ENCODE results near the gene IL24. TPM values are rescaled to one million over a fixed set of nuclear protein-coding genes. Genes with fewer than 3 reads are reported as not detected.

Gene IL24
- polyA plus RNA-seq, 2 of the 4 experiments (the other 2 are of a cell fraction): 0.04 TPM; not detected in 1

GRCh38 chr1:206911064-206911663 is 13.9 kb downstream of the IL24 start:
- peak in 1 of 2 experiments; percentile 46; a peak in 3 of 6 replicates for ATAC-seq
- peak; percentile 61 to 85 for DNase-seq (ENCODE audit: low read depth in 1 of 2, low spot score in 1 of 2)
- 3% methylated on average over 1 of the region's 1 CpG for WGBS (ENCODE audit: missing lambda C conversion rate)
- FAIRE-seq: no peak
- H3K4me2 ChIP-seq: no peak overlapping the region
- ChIA-PET POLR2A (no interaction called here), CTCF (interaction anchor here (0.6 to 9.4 kb wide), 63 partner anchors 10 to 588 kb away, joined by 3 to 123 read pairs (median 7); partner anchors contain the start of genes DYRK3, FCMR, IL10 and IL20)
- TF ChIP-seq SMC3 (IDR thresholded peaks at IDR 0.05): peak; percentile 84
- TF ChIP-seq CTCF (IDR thresholded peaks at IDR 0.05): peak; percentile 90
- TF ChIP-seq RAD21 (conservative IDR thresholded peaks at IDR 0.05 in 1 of 2, IDR thresholded peaks at IDR 0.05 in 1 of 2): peak; percentile 68 to 80
- TF ChIP-seq KDM1A (IDR thresholded peaks at IDR 0.05; ENCODE audit: low read depth): no peak
- TF ChIP-seq CBX2 (IDR thresholded peaks at IDR 0.05; ENCODE audit: borderline replicate concordance, low read depth): no peak
- no peak for TF ChIP-seq ESRRA (IDR thresholded peaks at IDR 0.05; ENCODE audit: borderline replicate concordance, low read length)
- peaks cover 8% of the 10 kb centered on the region; the same call in 1 of the 3 replicates for H3K4me1 ChIP-seq
- no peaks in the 10 kb centered on the region for H3K9me3 ChIP-seq
- no peak overlapping the region for H3K4me3 ChIP-seq
- no peak overlapping the region for H3K27ac ChIP-seq

GRCh38 chr1:206912445-206913095 is 15.3 kb downstream of the IL24 start:
- Histone ChIP-seq H3K4me3 (no peak overlapping the region), H3K27ac (no peak overlapping the region), H3K4me1 (peaks cover 4% of the 10 kb centered on the region; the same call in 1 of the 3 replicates), H3K4me2 (no peak overlapping the region), H3K9me3 (no peaks in the 10 kb centered on the region)
- FAIRE-seq: no peak
- 17% methylated on average over 7 of the region's 7 CpGs for WGBS (ENCODE audit: missing lambda C conversion rate)
- ChIA-PET CTCF (interaction anchor here (0.6 to 9.4 kb wide), 97 partner anchors 8 to 586 kb away, joined by 3 to 123 read pairs (median 5); partner anchors contain the start of genes DYRK3, FCMR, IL10 and IL20), POLR2A (interaction anchor here (0.6 to 1.0 kb wide), 3 partner anchors 70 to 277 kb away, joined by 3 to 11 read pairs (median 4); partner anchors contain the start of gene DYRK3)
- ATAC-seq: peak; percentile 58 to 71; a peak in 4 of 6 replicates
- DNase-seq (ENCODE audit: low read depth in 1 of 2, low spot score in 1 of 2): peak; percentile 77 to 87
- peak; percentile 85 to 89 for TF ChIP-seq RAD21 (conservative IDR thresholded peaks at IDR 0.05 in 1 of 2, IDR thresholded peaks at IDR 0.05 in 1 of 2)
- no peak for TF ChIP-seq HEYL (CRISPR knock-in tag; IDR thresholded peaks at IDR 0.05)
- no peak for TF ChIP-seq CHD2 (IDR thresholded peaks at IDR 0.05; ENCODE audit: low read length, partially characterized antibody)
- TF ChIP-seq ZC3H11A (IDR thresholded peaks at IDR 0.05): no peak
- TF ChIP-seq E2F6 (IDR thresholded peaks at IDR 0.05; ENCODE audit: borderline replicate concordance, low read depth): no peak
- TF ChIP-seq SMC3 (IDR thresholded peaks at IDR 0.05): peak; percentile 93
- TF ChIP-seq CTCF (IDR thresholded peaks at IDR 0.05): peak; percentile 79

- no peak for FAIRE-seq
- no peak overlapping the region for H3K4me2 ChIP-seq
- 75% methylated on average over 12 of the region's 12 CpGs for WGBS (ENCODE audit: missing lambda C conversion rate)
- POLR2A ChIA-PET: no interaction called here
- ATAC-seq: no peak
- peaks cover 4% of the 10 kb centered on the region; the same call in 1 of the 3 replicates for H3K4me1 ChIP-seq
- no peaks in the 10 kb centered on the region for H3K9me3 ChIP-seq
- no peak for DNase-seq (ENCODE audit: low read depth in 1 of 2, low spot score in 1 of 2)
- TF ChIP-seq GATA3 (IDR thresholded peaks at IDR 0.05; ENCODE audit: borderline replicate concordance) (no peak), CHD2 (IDR thresholded peaks at IDR 0.05; ENCODE audit: low read length, partially characterized antibody) (no peak), TFCP2L1 (CRISPR knock-in tag; IDR thresholded peaks at IDR 0.05) (no peak), PHF8 (IDR thresholded peaks at IDR 0.05; ENCODE audit: borderline replicate concordance, low read depth) (no peak), NPAS2 (CRISPR knock-in tag; IDR thresholded peaks at IDR 0.05; ENCODE audit: borderline replicate concordance) (no peak)
- H3K27ac ChIP-seq: no peak overlapping the region
- no peak overlapping the region for H3K4me3 ChIP-seq
- CTCF ChIA-PET: interaction anchor here (0.6 to 9.4 kb wide), 17 partner anchors 17 to 585 kb away, joined by 3 to 123 read pairs (median 13); partner anchors contain the start of genes DYRK3 and IL24
Observed at GRCh38 chr1:206913766-206914537, 16.7 kb downstream of the IL24 start.
